ENCODE measurements around the gene RAD51B. TPM values are rescaled to one million over a fixed set of nuclear protein-coding genes. Genes with fewer than 3 reads are reported as not detected.

RAD51B gene
- total RNA-seq, 1 donor from 2014 or later: 28.5 TPM

DNA sequence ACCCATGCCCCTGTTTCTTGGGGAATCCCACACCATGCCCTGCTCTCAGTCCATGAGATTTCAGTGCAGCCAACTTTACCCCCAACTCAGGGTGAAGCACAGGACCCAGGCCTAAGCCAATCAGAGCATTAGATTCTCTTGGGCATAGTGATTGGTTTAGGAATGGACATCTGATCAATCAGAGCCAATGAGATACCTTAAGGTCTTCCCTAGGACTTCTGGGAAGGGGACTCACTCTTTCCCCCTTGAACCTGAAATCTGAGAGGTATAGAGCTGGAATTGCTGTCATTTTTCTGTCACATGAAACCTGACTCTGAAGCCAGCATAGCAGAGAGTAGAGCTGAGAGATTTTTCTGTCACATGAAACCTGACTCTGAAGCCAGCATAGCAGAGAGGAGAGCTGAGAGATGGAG is 846.2 kb downstream of the RAD51B start:
- no peaks in the 10 kb centered on the region for H3K9me3 ChIP-seq
- no peak for TF ChIP-seq POLR2AphosphoS5 (IDR thresholded peaks at IDR 0.05; ENCODE audit: insufficient read depth in 1 of 2, low read depth in 1 of 2)
- no peak for TF ChIP-seq POLR2A (IDR thresholded peaks at IDR 0.05)
- TF ChIP-seq, protein P1, sequence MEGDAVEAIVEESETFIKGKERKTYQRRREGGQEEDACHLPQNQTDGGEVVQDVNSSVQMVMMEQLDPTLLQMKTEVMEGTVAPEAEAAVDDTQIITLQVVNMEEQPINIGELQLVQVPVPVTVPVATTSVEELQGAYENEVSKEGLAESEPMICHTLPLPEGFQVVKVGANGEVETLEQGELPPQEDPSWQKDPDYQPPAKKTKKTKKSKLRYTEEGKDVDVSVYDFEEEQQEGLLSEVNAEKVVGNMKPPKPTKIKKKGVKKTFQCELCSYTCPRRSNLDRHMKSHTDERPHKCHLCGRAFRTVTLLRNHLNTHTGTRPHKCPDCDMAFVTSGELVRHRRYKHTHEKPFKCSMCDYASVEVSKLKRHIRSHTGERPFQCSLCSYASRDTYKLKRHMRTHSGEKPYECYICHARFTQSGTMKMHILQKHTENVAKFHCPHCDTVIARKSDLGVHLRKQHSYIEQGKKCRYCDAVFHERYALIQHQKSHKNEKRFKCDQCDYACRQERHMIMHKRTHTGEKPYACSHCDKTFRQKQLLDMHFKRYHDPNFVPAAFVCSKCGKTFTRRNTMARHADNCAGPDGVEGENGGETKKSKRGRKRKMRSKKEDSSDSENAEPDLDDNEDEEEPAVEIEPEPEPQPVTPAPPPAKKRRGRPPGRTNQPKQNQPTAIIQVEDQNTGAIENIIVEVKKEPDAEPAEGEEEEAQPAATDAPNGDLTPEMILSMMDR (IDR thresholded peaks at IDR 0.05): no peak
- peaks cover 75% of the 10 kb centered on the region for H3K4me1 ChIP-seq
- intact Hi-C loops (cut with DNase I): loop anchor here (10.0 kb wide), 1 partner anchor 121 kb away; no protein-coding TSS in a partner anchor
- H3K27me3 ChIP-seq: no peaks in the 10 kb centered on the region
- H3K4me3 ChIP-seq: no peak overlapping the region
- peak in 1 of 2 donors; percentile 43 for DNase-seq (ENCODE audit: extremely low spot score in 2 of 2)
- H3K36me3 ChIP-seq: no peaks in the 10 kb centered on the region
- H3K27ac ChIP-seq: peak overlapping the region; percentile 87

DNA sequence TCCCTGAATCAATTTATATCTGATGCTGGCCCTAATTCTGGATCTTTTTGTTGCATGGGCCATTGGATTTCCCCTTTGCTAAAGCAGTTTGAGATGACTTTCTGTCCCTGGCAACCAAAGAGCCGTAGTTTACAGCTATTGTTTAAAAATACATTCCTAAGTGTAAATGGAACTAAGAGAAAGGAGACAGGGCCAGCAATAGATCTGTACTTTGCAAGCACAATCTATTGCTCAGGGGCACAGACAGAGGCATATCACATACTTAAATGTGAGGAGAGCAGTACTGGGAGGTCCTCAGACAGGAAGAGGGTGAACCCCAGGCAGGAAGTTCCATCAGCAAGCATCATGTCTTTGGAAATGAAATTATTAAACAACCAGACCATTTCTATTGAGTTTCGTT is 846.7 kb downstream of the RAD51B start:
- peaks cover 79% of the 10 kb centered on the region for H3K4me1 ChIP-seq
- intact Hi-C loops (cut with DNase I): loop anchor here (10.0 kb wide), 1 partner anchor 121 kb away; no protein-coding TSS in a partner anchor
- H3K36me3 ChIP-seq: no peaks in the 10 kb centered on the region
- no peaks in the 10 kb centered on the region for H3K27me3 ChIP-seq
- DNase-seq (ENCODE audit: extremely low spot score in 2 of 2): no peak
- H3K4me3 ChIP-seq: no peak overlapping the region
- H3K9me3 ChIP-seq: no peaks in the 10 kb centered on the region
- TF ChIP-seq POLR2AphosphoS5 (IDR thresholded peaks at IDR 0.05; ENCODE audit: insufficient read depth in 1 of 2, low read depth in 1 of 2) (no peak), POLR2A (IDR thresholded peaks at IDR 0.05) (no peak)
- TF ChIP-seq, protein P1 (IDR thresholded peaks at IDR 0.05): no peak
- peak overlapping the region; percentile 87 for H3K27ac ChIP-seq

DNA sequence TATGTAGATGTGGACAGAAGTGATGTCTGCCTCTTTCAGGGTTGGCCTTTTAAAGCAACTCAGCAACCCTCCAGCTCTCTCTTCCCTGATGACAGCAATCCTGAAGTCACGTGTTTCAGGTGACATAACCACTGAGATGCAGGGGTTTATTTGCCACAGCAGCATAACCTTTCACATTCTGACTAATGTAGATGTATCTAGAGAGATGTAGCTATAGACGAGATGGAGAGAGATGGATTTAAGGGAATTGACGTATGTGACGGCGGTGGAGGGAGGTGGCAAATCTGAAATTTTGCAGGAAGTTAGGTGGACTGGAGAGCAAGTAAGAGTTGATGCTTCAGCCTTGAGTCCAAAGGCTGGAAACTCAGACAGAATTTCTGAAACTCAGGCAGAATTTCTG is 847.3 kb downstream of the RAD51B start:
- peak overlapping the region; percentile 87 for H3K27ac ChIP-seq
- H3K4me1 ChIP-seq: peaks cover 86% of the 10 kb centered on the region
- no peaks in the 10 kb centered on the region for H3K27me3 ChIP-seq
- no peaks in the 10 kb centered on the region for H3K36me3 ChIP-seq
- no peak for TF ChIP-seq POLR2A (IDR thresholded peaks at IDR 0.05)
- TF ChIP-seq, protein P1 (IDR thresholded peaks at IDR 0.05): no peak
- TF ChIP-seq POLR2AphosphoS5 (IDR thresholded peaks at IDR 0.05; ENCODE audit: insufficient read depth in 1 of 2, low read depth in 1 of 2): no peak
- peak in 1 of 2 donors; percentile 77 for DNase-seq (ENCODE audit: extremely low spot score in 2 of 2)
- no peak overlapping the region for H3K4me3 ChIP-seq
- H3K9me3 ChIP-seq: no peaks in the 10 kb centered on the region
- intact Hi-C loops (cut with DNase I): loop anchor here (10.0 kb wide), 1 partner anchor 122 kb away; no protein-coding TSS in a partner anchor

DNA sequence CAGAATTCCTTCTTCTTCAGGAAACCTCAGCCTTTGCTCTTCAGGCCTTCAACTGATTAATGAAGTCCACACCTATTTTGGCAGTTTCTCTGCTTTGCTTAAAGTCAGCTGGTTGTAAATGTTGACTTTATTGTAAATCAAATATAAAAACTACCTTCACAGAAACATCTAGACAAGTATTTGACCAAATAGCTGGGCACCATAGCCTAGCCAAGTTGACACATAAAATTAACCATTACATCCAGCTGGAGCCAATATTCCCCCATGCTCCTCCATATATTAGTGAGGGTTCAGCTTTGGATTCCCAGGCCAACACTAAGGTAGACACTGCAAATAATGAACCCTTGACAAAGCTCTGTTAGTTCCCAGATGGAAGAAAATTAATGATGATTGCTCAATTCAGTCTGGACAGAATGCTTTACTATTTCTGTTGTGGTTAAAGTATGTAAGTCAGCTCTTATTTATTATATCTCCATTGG is 847.8 kb downstream of the RAD51B start:
- intact Hi-C loops (cut with DNase I): loop anchor here (10.0 kb wide), 1 partner anchor 123 kb away; no protein-coding TSS in a partner anchor
- H3K9me3 ChIP-seq: no peaks in the 10 kb centered on the region
- no peak for DNase-seq (ENCODE audit: extremely low spot score in 2 of 2)
- H3K27ac ChIP-seq: peak overlapping the region; percentile 87
- no peaks in the 10 kb centered on the region for H3K27me3 ChIP-seq
- TF ChIP-seq POLR2AphosphoS5 (IDR thresholded peaks at IDR 0.05; ENCODE audit: insufficient read depth in 1 of 2, low read depth in 1 of 2): peak in 1 of 2 donors; percentile 29
- TF ChIP-seq, protein P1 (IDR thresholded peaks at IDR 0.05): no peak
- peaks cover 90% of the 10 kb centered on the region for H3K4me1 ChIP-seq
- no peak overlapping the region for H3K4me3 ChIP-seq
- no peaks in the 10 kb centered on the region for H3K36me3 ChIP-seq

DNA sequence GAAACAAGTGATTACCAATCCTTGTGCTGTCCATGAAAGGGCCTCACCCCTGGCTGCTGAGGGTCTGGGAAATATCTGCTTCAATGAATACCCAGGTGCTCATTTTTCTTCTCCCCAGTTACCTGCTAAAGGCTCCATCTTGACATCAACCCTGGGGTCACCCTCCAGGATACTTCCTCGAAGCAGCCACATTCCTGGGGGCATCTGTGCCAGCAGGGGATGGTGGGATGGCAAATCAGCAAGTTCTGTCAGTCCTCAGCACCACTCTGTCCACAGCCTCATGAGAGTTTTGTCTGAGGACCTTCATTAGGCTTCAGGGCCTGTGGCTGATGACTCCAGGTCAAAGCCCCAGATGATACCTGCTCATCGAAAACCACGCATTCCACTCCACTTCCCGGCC is 848.4 kb downstream of the RAD51B start:
- intact Hi-C loops (cut with DNase I): loop anchor here (10.0 kb wide), 1 partner anchor 123 kb away; no protein-coding TSS in a partner anchor
- no peaks in the 10 kb centered on the region for H3K9me3 ChIP-seq
- peak overlapping the region; percentile 87 for H3K27ac ChIP-seq
- no peaks in the 10 kb centered on the region for H3K36me3 ChIP-seq
- no peak for DNase-seq (ENCODE audit: extremely low spot score in 2 of 2)
- no peaks in the 10 kb centered on the region for H3K27me3 ChIP-seq
- TF ChIP-seq POLR2AphosphoS5 (IDR thresholded peaks at IDR 0.05; ENCODE audit: insufficient read depth in 1 of 2, low read depth in 1 of 2) (no peak), POLR2A (IDR thresholded peaks at IDR 0.05) (no peak)
- TF ChIP-seq, protein P1 (IDR thresholded peaks at IDR 0.05): no peak
- H3K4me1 ChIP-seq: peaks cover 97% of the 10 kb centered on the region
- H3K4me3 ChIP-seq: no peak overlapping the region

All from vagina (tissue), 2 donors.